HG02840 (cell line): ENCODE measurements around the gene HSPA1B.

ENCODE experiments used
- ATAC-seq: cut with Tn5 transposase; IDR thresholded peaks from one replicate; pipeline ENCODE4 v1.9.1; 2021; ENCODE audit warnings: mild to moderate bottlenecking, moderate library complexity, moderate number of reproducible peaks; ENCODE audit not compliant: unreplicated experiment, low FRiP score

HSPA1B gene

DNA sequence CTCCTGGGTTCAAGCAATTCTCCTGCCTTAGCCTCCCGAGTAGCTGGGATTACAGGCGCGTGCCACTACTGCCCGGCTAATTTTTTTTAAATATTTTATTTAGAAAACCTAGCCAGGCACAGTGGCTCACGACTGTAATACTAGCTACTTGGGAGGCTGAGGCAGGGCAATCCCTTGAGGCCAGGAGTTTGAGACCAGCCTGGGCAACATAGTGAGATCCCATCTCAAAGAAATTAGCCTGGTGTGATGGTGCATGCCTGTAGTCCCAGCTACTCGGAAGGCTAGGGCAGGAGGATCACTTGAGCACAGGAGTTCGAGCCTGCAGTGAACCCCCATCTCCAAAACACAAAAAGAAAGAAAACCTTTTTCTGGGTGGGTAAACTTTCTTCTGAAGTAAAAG, 48.8 kb downstream of the HSPA1B start:
- no peak for ATAC-seq

DNA sequence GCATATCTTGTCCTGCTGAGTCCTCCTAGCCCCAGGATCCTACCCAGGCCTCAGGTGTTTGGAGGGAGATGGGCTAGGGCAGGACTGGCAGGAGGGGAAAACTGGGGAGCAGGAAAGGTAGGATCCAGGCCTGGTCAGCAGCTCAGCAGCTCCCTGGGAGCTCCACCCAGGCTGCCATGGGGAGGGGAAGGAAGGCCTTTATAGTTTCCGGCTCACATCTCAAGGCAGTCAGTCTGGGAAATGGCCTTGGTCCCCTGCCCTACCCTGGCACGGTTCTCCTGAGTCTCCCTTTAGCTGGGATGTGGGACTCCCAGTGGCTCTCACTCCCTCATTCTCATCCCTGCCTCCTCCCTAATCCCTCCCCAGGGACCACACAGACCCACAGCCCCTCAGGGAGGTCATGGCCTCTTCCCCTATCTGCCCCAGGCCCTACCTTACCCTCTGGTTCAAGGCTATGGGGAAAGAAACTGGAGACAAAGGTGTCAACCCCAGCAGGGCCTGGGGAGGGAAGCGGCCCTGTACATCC, 49.6 kb downstream of the HSPA1B start:
- no peak for ATAC-seq

- no peak for ATAC-seq
Observed at GRCh38 chr6:31877651-31878161, 50.2 kb downstream of the HSPA1B start.

DNA sequence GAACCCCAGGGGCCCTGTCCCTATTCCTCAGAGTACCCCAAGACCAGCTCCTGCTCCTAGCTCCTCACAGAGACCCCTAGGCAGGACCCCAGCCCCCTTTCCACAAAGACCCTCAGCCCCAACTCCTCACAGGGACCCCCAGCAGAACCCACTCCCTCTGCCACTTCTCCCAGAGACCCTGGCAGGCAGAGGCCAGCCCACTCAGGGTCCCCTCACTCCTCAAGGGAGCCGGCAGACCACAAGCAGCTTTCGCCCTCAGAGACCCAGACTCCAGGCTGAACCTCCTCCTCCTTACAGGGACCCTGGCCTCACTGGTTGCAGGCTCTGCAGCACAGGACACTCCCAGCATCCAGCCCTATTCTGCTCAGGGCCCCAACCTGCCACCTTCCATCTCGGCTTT, 50.7 kb downstream of the HSPA1B start:
- no peak for ATAC-seq

DNA sequence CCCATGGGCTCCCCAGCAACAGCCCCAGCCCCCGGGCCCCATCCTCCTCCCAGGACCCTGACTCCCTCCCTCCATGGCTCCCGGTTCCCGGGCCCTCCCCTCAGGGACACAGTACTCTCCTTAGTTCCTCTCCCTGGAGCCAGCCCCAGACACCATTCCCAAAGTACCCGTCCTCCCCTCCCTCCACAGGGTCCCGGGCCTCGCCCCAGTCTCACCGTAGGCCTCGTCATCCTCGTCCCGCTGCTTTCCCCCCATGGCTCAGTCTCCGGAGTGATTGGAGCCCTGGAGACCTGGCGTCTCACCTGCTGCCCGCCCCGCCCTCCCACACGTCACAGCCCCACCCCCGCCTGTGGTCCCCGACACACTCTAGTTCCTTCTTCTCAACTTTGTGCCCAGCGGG, 51.2 kb downstream of the HSPA1B start, which contains the start of gene SLC44A4:
SLC44A4 (minus strand) TSS at position 272 of the 400 bp plus-strand sequence; CDS start at position 255, 17 bp downstream.
- no peak for ATAC-seq

DNA sequence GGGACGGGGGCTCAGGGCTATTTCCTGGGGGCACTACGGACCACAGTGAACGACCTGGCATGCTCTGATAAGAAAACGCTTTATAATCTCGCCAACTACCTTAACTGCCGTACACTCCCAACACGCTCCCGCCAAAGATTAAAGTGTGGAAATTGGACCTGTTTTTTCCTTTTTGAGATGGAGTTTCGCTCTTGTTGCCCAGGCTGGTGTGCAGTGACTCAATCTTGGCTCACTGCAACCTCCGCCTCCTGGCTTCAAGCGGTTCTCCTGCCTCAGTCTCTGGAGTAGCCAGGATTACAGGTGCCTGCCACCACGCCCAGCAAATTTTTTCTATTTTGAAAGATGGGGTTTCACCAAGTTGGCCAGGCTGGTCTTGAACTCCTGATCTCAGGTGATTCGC, 51.6 kb downstream of the HSPA1B start:
- ATAC-seq = no peak
